Panc1 (cell line): ENCODE measurements around the gene B4GALT6.

Experiments
- SIN3A ChIP-seq: IDR thresholded peaks from 2 replicates; pipeline ENCODE4 v1.6.1; 2012; ENCODE audit warnings: low read depth, mild to moderate bottlenecking, low read length, moderate library complexity, borderline replicate concordance; ENCODE audit not compliant: insufficient read depth
- TCF7L2 ChIP-seq: IDR thresholded peaks from 2 replicates; pipeline ENCODE4 v1.6.1; 2011; ENCODE audit warnings: mild to moderate bottlenecking, low read depth, low read length, inconsistent platforms
- TF ChIP-seq, protein P1 (sequence below): fragments of 450-650 bp; IDR thresholded peaks from 2 replicates; pipeline ENCODE4 v1.5.1; 2017; ENCODE audit warnings: mild to moderate bottlenecking

- TF ChIP-seq, protein P1, sequence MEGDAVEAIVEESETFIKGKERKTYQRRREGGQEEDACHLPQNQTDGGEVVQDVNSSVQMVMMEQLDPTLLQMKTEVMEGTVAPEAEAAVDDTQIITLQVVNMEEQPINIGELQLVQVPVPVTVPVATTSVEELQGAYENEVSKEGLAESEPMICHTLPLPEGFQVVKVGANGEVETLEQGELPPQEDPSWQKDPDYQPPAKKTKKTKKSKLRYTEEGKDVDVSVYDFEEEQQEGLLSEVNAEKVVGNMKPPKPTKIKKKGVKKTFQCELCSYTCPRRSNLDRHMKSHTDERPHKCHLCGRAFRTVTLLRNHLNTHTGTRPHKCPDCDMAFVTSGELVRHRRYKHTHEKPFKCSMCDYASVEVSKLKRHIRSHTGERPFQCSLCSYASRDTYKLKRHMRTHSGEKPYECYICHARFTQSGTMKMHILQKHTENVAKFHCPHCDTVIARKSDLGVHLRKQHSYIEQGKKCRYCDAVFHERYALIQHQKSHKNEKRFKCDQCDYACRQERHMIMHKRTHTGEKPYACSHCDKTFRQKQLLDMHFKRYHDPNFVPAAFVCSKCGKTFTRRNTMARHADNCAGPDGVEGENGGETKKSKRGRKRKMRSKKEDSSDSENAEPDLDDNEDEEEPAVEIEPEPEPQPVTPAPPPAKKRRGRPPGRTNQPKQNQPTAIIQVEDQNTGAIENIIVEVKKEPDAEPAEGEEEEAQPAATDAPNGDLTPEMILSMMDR: no peak
- TF ChIP-seq TCF7L2: no peak
- no peak for TF ChIP-seq SIN3A
These were observed 26.3 kb downstream of the B4GALT6 start for GRCh38 chr18:31657823-31658669.
